A673 (cell line): ENCODE data around the gene NUP50. TPM values are rescaled to one million over a fixed set of nuclear protein-coding genes. Genes with fewer than 3 reads are reported as not detected.

ENCODE experiments used
- BruUV-seq: library from RNA; stranded (reverse); fragments of 400-500 nt; replicated peaks from 2 replicates; lab custom pipeline; 2021; lab: Mats Ljungman, UMichigan
- CTCF ChIA-PET: fragments of 300-600 bp; sonication (Branson Sonifier 250); formaldehyde crosslinking; loops from one replicate; lab custom pipeline; 2022; ENCODE audit warnings: antibody characterized with exemption; lab: Charles Lee
- POLR2A ChIA-PET: fragments of 300-600 bp; sonication (Branson Sonifier 250); formaldehyde crosslinking; loops from one replicate; lab custom pipeline; 2022; ENCODE audit warnings: antibody characterized with exemption; ENCODE audit not compliant: low non-redundant PET; lab: Charles Lee
- DNase-seq: peaks from one replicate; pipeline ENCODE4 v3.0.0-alpha.2; 2015; ENCODE audit warnings: low spot score
- H3K27ac ChIP-seq: fragments of 200-600 bp; sonication (generic); 2 replicates; pipeline ENCODE4 v1.5.1; 2016; ENCODE audit warnings: mixed run types, low read depth, mild to moderate bottlenecking, mixed read lengths, antibody characterized with exemption, low read length; ENCODE audit not compliant: poor library complexity, severe bottlenecking
- H3K27me3 ChIP-seq: fragments of 200-600 bp; sonication (generic); replicated peaks from 2 replicates; pipeline ENCODE4 v1.6.1; 2017; ENCODE audit warnings: mixed run types, low read depth, mild to moderate bottlenecking, mixed read lengths, antibody characterized with exemption, low read length; ENCODE audit not compliant: insufficient read depth, poor library complexity
- H3K36me3 ChIP-seq: fragments of 200-600 bp; sonication (generic); 2 replicates; pipeline ENCODE4 v1.6.1; 2016; ENCODE audit warnings: mixed run types, mild to moderate bottlenecking, mixed read lengths, antibody characterized with exemption, low read length; ENCODE audit not compliant: insufficient read depth, poor library complexity, severe bottlenecking
- H3K4me1 ChIP-seq: fragments of 200-600 bp; sonication (generic); 2 replicates; pipeline ENCODE4 v1.6.1; 2017; ENCODE audit warnings: mixed run types, mild to moderate bottlenecking, mixed read lengths, antibody characterized with exemption, low read length; ENCODE audit not compliant: insufficient read depth, poor library complexity, severe bottlenecking
- H3K4me3 ChIP-seq: fragments of 200-600 bp; sonication (generic); 2 replicates; pipeline ENCODE4 v1.5.1; 2016; ENCODE audit warnings: low read depth, mixed run types, mild to moderate bottlenecking, mixed read lengths, low read length; ENCODE audit not compliant: poor library complexity, severe bottlenecking
- H3K9me3 ChIP-seq: fragments of 200-600 bp; sonication (generic); 2 replicates; pipeline ENCODE4 v1.6.1; 2016; ENCODE audit warnings: mixed run types, low read depth, mild to moderate bottlenecking, mixed read lengths, antibody characterized with exemption, low read length; ENCODE audit not compliant: poor library complexity, severe bottlenecking
- EZH2 ChIP-seq: fragments of 200-600 bp; sonication (generic); IDR thresholded peaks from 2 replicates; pipeline ENCODE4 v1.6.1; 2017; ENCODE audit warnings: borderline replicate concordance, low read depth, mild to moderate bottlenecking, mixed read lengths, antibody characterized with exemption, low read length; ENCODE audit not compliant: poor library complexity, severe bottlenecking
- intact Hi-C: fragments of 100-400 bp; cut with micrococcal nuclease; formaldehyde crosslinking; loops from one replicate; pipeline ENCODE4 v1.10.0; 2022; ENCODE audit not compliant: unreplicated experiment
- total RNA-seq: library from RNA; stranded (reverse); gene quantifications from 2 replicates; pipeline ENCODE4 v1.2.3, GENCODE V29; 2021
- TF ChIP-seq, protein P1 (sequence below): fragments of 300-800, 200-600 bp; sonication (generic); conservative IDR thresholded peaks from 2 replicates; pipeline ENCODE4 v1.5.1; 2017; ENCODE audit warnings: low read depth, mild to moderate bottlenecking, antibody characterized with exemption, low read length, moderate library complexity, mixed read lengths

Gene NUP50
- total RNA-seq, 1 experiment from 2014 or later, result 124 TPM

GRCh38 chr22:45154383-45154782 is 9.3 kb upstream of the NUP50 start:
- ChIA-PET POLR2A (no interaction called here), CTCF (no interaction called here)
- Histone ChIP-seq H3K4me3 (no peak overlapping the region), H3K9me3 (no peaks in the 10 kb centered on the region), H3K27ac (no peak overlapping the region), H3K36me3 (peaks cover 9% of the 10 kb centered on the region), H3K27me3 (no peaks in the 10 kb centered on the region), H3K4me1 (peaks cover 2% of the 10 kb centered on the region)
- no peak for DNase-seq
- no TSS peak for BruUV-seq
- TF ChIP-seq, protein P1, sequence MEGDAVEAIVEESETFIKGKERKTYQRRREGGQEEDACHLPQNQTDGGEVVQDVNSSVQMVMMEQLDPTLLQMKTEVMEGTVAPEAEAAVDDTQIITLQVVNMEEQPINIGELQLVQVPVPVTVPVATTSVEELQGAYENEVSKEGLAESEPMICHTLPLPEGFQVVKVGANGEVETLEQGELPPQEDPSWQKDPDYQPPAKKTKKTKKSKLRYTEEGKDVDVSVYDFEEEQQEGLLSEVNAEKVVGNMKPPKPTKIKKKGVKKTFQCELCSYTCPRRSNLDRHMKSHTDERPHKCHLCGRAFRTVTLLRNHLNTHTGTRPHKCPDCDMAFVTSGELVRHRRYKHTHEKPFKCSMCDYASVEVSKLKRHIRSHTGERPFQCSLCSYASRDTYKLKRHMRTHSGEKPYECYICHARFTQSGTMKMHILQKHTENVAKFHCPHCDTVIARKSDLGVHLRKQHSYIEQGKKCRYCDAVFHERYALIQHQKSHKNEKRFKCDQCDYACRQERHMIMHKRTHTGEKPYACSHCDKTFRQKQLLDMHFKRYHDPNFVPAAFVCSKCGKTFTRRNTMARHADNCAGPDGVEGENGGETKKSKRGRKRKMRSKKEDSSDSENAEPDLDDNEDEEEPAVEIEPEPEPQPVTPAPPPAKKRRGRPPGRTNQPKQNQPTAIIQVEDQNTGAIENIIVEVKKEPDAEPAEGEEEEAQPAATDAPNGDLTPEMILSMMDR, result no peak
- no peak for TF ChIP-seq EZH2
- intact Hi-C loops, result no loop called here

DNA sequence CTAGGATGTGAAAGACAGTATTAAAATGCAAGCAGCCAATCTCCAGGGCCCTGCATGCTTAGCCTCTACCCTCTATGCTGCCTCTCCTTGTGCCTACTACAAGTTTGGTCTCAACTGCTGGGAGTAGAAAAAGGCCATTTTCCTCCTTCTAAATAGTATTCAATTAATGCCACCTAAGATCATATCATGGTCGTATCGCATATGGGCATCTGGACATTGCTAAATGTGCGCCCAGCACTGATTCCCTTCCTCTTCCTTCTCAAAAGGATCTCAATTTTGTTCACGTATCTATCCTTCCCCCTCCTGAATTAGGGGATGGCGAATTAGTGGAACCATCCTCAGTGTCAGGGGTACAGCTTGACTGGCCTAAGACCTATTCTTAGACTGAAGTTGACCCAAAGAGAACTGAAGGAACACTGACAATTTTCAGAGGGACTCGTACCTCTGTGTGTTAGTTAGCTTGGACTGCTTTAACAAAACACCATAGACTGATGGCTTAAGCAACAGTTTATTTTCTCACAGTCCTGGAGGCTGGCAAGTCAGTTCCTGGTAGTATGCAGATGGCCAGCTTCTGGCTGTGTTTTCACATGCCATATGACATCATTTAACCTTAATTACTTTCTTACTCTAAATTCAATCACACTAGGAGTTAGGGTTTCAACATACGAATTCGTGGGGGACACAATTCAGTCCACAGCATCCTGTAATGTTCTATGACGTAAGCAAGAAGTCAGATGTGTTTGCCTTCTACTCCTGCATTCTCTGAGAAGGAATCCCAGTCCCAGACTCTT is 8.5 kb upstream of the NUP50 start:
- H3K9me3 ChIP-seq, result no peaks in the 10 kb centered on the region
- H3K4me3 ChIP-seq, result no peak overlapping the region
- ChIA-PET POLR2A (no interaction called here), CTCF (no interaction called here)
- no peak for DNase-seq
- H3K27ac ChIP-seq, result no peak overlapping the region
- intact Hi-C loops, result no loop called here
- H3K36me3 ChIP-seq, result peaks cover 9% of the 10 kb centered on the region
- no TSS peak for BruUV-seq
- no peaks in the 10 kb centered on the region for H3K27me3 ChIP-seq
- H3K4me1 ChIP-seq, result peaks cover 11% of the 10 kb centered on the region
- TF ChIP-seq EZH2, result no peak
- TF ChIP-seq, protein P1, result no peak

DNA sequence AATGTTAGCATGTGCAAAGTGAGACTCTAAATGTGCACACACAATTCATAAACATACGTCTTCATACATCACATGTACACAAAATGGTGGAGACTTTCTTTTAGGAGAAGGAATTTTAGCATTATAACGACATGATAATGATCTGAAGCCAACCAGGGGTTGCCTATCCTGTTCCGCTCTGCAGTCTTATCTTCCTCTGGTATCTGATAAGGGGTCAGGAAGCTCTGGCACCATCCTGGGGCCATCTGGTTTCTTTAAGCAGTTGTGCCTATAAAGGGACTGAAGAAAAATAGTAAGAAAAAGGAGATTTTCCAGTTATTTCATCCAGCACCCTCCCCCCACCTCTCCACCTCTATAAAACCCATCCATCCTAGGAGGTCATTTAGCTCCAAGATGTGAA is 5.8 kb upstream of the NUP50 start:
- no peak for DNase-seq
- H3K9me3 ChIP-seq, result no peaks in the 10 kb centered on the region
- ChIA-PET CTCF (no interaction called here), POLR2A (no interaction called here)
- peaks cover 9% of the 10 kb centered on the region for H3K36me3 ChIP-seq
- no peak overlapping the region for H3K4me3 ChIP-seq
- H3K27me3 ChIP-seq, result no peaks in the 10 kb centered on the region
- H3K27ac ChIP-seq, result no peak overlapping the region
- peaks cover 23% of the 10 kb centered on the region for H3K4me1 ChIP-seq
- intact Hi-C loops, result no loop called here
- no peak for TF ChIP-seq EZH2
- TF ChIP-seq, protein P1, result no peak
- BruUV-seq, result no TSS peak
